Measurements from ENCODE around the gene ABCA1.

The ABCA1 gene

GRCh38 chr9:104915049-104915448, 12.9 kb downstream of the ABCA1 start:
- no peak for DNase-seq (ENCODE audit: low read depth)
- TF ChIP-seq, protein P1, sequence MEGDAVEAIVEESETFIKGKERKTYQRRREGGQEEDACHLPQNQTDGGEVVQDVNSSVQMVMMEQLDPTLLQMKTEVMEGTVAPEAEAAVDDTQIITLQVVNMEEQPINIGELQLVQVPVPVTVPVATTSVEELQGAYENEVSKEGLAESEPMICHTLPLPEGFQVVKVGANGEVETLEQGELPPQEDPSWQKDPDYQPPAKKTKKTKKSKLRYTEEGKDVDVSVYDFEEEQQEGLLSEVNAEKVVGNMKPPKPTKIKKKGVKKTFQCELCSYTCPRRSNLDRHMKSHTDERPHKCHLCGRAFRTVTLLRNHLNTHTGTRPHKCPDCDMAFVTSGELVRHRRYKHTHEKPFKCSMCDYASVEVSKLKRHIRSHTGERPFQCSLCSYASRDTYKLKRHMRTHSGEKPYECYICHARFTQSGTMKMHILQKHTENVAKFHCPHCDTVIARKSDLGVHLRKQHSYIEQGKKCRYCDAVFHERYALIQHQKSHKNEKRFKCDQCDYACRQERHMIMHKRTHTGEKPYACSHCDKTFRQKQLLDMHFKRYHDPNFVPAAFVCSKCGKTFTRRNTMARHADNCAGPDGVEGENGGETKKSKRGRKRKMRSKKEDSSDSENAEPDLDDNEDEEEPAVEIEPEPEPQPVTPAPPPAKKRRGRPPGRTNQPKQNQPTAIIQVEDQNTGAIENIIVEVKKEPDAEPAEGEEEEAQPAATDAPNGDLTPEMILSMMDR (IDR thresholded peaks at IDR 0.05; ENCODE audit: low read length, missing control alignments): no peak
- no peak overlapping the region for H3K4me3 ChIP-seq (replicated peaks; ENCODE audit: low read depth, low read length)

DNA sequence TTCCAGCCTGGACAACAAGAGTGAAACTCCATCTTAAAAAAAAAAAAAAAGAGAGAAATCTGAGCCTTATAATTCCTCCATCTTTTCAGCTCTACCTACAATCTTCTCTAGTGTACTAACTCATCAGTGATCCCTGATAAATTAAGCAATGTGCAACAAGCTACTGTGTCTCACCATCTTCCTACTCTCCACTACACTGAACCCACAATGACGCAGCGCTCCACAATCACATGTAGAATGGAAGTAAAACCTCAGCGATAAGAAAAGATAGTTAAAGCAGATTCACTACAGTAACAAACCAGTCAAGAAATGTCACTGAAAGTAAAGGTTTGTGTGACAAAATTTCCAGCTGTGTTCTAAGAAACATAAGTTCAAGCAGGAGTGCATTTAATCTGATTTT, 13.5 kb downstream of the ABCA1 start:
- TF ChIP-seq, protein P1 (IDR thresholded peaks at IDR 0.05; ENCODE audit: low read length, missing control alignments): no peak
- DNase-seq (ENCODE audit: low read depth): no peak
- no peak overlapping the region for H3K4me3 ChIP-seq (replicated peaks; ENCODE audit: low read depth, low read length)

DNA sequence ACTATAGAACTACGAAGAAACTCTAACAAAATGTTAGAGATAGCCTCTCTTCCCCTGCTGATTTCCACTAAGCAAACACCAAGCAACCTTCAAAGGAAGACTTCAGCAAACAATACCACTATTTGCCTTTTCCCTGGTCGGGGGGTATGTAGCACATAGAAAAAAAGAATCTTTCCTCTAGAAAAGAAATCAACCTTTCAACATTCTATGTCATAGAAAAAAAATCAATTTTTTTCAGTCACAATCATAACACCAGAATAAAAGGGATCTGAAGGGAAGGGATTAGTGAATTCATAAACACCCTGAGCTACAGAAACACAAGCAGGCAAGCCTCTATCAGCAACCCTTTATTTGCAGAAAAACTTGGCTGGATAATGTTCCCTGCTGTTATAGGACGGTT, 15.3 kb downstream of the ABCA1 start:
- no peak for DNase-seq (ENCODE audit: low read depth)
- TF ChIP-seq, protein P1 (IDR thresholded peaks at IDR 0.05; ENCODE audit: low read length, missing control alignments): no peak
- no peak overlapping the region for H3K4me3 ChIP-seq (replicated peaks; ENCODE audit: low read depth, low read length)

- TF ChIP-seq, protein P1 (IDR thresholded peaks at IDR 0.05; ENCODE audit: low read length, missing control alignments): no peak
- no peak overlapping the region for H3K4me3 ChIP-seq (replicated peaks; ENCODE audit: low read depth, low read length)
- DNase-seq (ENCODE audit: low read depth): no peak
Observed at GRCh38 chr9:104911032-104911607, 16.8 kb downstream of the ABCA1 start.

DNA sequence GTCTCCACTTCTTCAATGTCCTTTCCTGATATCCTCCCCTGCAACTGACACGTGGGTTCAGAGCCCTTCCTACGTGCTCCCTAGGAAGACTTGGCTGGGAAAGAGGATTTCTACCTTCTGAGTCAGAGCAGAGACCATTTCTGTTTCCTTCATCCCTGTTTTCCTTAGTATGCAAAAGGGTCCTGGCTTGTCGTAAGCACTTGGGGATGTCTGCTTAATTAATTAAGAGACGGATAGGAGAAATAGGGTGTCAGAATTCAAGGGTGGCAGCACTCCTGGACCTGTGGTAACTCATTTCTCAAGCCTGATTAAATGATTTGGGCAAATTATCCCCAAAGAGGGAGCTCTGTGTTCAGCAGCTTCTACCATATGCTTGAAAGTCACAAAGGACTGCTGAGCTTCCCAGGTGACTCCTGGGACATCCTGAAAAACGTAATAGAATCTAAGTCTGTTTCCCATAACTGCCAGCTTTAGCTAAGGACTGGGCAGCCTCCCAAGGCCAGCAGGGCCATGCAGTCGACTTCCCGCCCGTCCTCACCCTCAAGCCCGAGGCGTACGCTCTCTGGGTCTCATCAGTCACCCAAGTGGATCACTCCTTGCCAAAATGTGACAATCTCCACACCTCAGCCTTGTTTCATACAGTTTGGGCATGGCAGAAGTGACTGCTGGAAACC, 20.5 kb downstream of the ABCA1 start:
- peak; percentile 90 for DNase-seq (ENCODE audit: low read depth)
- no peak overlapping the region for H3K4me3 ChIP-seq (replicated peaks; ENCODE audit: low read depth, low read length)
- TF ChIP-seq, protein P1 (IDR thresholded peaks at IDR 0.05; ENCODE audit: low read length, missing control alignments): no peak

DNA sequence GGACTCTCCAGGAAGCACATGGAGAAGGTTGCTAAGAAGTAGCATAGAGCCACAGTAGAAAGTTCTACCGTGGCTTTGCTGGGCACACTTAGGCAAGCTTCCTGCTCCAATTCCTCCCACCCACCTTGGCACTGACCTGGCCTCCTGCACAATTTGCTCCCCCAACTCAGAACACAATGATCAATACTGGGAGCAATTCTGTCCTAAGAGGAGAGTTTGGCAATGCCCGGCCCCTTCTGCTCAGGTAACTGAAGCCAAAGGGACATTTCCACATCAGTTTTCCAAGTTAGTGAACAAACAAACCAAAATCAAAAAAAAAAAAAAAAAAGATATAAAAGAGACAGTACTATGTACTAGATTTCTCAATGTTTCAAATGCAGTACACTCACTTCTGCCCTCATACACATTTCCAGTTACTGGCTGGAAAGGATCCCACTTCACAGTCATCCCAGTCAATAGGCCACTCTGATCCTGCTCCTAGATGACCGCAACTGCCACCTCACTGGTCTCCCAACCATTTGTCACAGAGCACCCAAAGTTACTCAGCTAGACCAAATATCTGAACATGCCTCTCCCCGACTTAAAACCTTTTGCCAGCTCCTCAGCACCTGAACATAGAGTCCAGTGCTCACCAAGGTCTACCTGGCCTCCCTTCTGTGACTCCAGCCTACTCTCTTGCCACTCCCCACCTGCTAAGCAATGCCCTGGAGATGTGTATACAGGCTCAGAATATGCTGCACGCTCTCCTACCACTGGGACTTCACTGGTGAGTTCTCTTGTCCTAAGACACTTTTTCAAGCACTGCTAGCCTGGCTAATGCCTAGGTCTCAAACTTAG, 21.3 kb downstream of the ABCA1 start:
- peak; percentile 74 for DNase-seq (ENCODE audit: low read depth)

More for the DNA sequence above, 21.3 kb downstream of the ABCA1 start:
- no peak overlapping the region for H3K4me3 ChIP-seq (replicated peaks; ENCODE audit: low read depth, low read length)
- TF ChIP-seq, protein P1 (IDR thresholded peaks at IDR 0.05; ENCODE audit: low read length, missing control alignments): no peak

All from fibroblast of pulmonary artery (primary cell).